Trophoblast cell (in vitro differentiated cells and primary cell): Measurements from ENCODE around the gene GUCA2A.

Experiments
- DNase-seq, 2 donors: peaks; one replicate each; pipeline ENCODE4 v3.0.0-alpha.2; 2016
- H2AFZ ChIP-seq: 2 replicates; pipeline ENCODE4 v1.6.1; 2013; ENCODE audit warnings: low read length, moderate library complexity, mild to moderate bottlenecking; ENCODE audit not compliant: insufficient read depth, poor library complexity
- H2AK5ac ChIP-seq: 2 replicates; pipeline ENCODE4 v1.6.1; 2013; ENCODE audit warnings: mild to moderate bottlenecking, low read length
- H2BK120ac ChIP-seq: 2 replicates; pipeline ENCODE4 v1.6.1; 2013; ENCODE audit warnings: low read length, mild to moderate bottlenecking, moderate library complexity; ENCODE audit not compliant: insufficient read depth, poor library complexity
- H2BK12ac ChIP-seq: 2 replicates; pipeline ENCODE4 v1.6.1; 2013; ENCODE audit warnings: mild to moderate bottlenecking, low read length, moderate library complexity
- H2BK5ac ChIP-seq: 2 replicates; pipeline ENCODE4 v1.6.1; 2013; ENCODE audit warnings: low read length, low read depth, moderate library complexity, mild to moderate bottlenecking; ENCODE audit not compliant: poor library complexity
- H3K14ac ChIP-seq: 2 replicates; pipeline ENCODE4 v1.6.1; 2013; ENCODE audit warnings: mild to moderate bottlenecking, low read length
- H3K18ac ChIP-seq: 2 replicates; pipeline ENCODE4 v1.6.1; 2013; ENCODE audit warnings: mild to moderate bottlenecking, low read length
- H3K23ac ChIP-seq: 2 replicates; pipeline ENCODE4 v1.6.1; 2013; ENCODE audit warnings: low read length
- H3K27ac ChIP-seq: 2 replicates; pipeline ENCODE4 v1.5.1; 2013; ENCODE audit warnings: low read depth, mild to moderate bottlenecking, inconsistent platforms, low read length, moderate library complexity
- H3K27me3 ChIP-seq: 2 replicates; pipeline ENCODE4 v1.6.1; 2013; ENCODE audit warnings: inconsistent platforms, mild to moderate bottlenecking, low read length, moderate library complexity; ENCODE audit not compliant: insufficient read depth
- H3K36me3 ChIP-seq, 2 experiments: 1 replicate in 1 of 2; 2 replicates in 1 of 2; pipeline ENCODE4 v1.6.1; 2013; ENCODE audit warnings: low read length in 2 of 2, mild to moderate bottlenecking in 2 of 2, moderate library complexity in 1 of 2; ENCODE audit not compliant: insufficient read depth in 2 of 2, control insufficient read depth in 1 of 2
- H3K4ac ChIP-seq: 2 replicates; pipeline ENCODE4 v1.6.1; 2013; ENCODE audit warnings: low read depth, mild to moderate bottlenecking, low read length, moderate library complexity
- H3K4me1 ChIP-seq, 2 experiments: 1 replicate in 1 of 2; 2 replicates in 1 of 2; pipeline ENCODE4 v1.6.1; 2013; ENCODE audit warnings: low read length in 2 of 2, mild to moderate bottlenecking in 2 of 2, moderate library complexity in 1 of 2; ENCODE audit not compliant: insufficient read depth in 2 of 2, control insufficient read depth in 1 of 2
- H3K4me2 ChIP-seq: 2 replicates; pipeline ENCODE4 v1.6.1; 2013; ENCODE audit warnings: inconsistent platforms, mild to moderate bottlenecking, low read length, moderate library complexity
- H3K4me3 ChIP-seq: 2 replicates; pipeline ENCODE4 v1.5.1; 2013; ENCODE audit warnings: mild to moderate bottlenecking, low read depth, low read length, inconsistent platforms
- H3K79me1 ChIP-seq: one replicate; pipeline ENCODE4 v1.6.1; 2013; ENCODE audit warnings: low read length
- H3K79me2 ChIP-seq: 2 replicates; pipeline ENCODE4 v1.6.1; 2013; ENCODE audit warnings: low read length, mild to moderate bottlenecking; ENCODE audit not compliant: control insufficient read depth, insufficient read depth, poor library complexity
- H3K9ac ChIP-seq: 2 replicates; pipeline ENCODE4 v1.6.1; 2013; ENCODE audit warnings: mild to moderate bottlenecking, low read length
- H3K9me3 ChIP-seq: 2 replicates; pipeline ENCODE4 v1.6.1; 2013; ENCODE audit warnings: low read depth, mild to moderate bottlenecking, control low read depth, inconsistent platforms, low read length; ENCODE audit not compliant: insufficient read depth
- H4K12ac ChIP-seq: 2 replicates; pipeline ENCODE4 v1.6.1; 2013; ENCODE audit warnings: low read depth, mild to moderate bottlenecking, low read length, moderate library complexity
- H4K8ac ChIP-seq: 2 replicates; pipeline ENCODE4 v1.6.1; 2013; ENCODE audit warnings: low read depth, mild to moderate bottlenecking, low read length, moderate library complexity
- H4K91ac ChIP-seq: one replicate; pipeline ENCODE4 v1.6.1; 2013; ENCODE audit warnings: low read depth, mild to moderate bottlenecking, low read length, moderate library complexity
- WGBS: extraction: QIAGEN DNeasy Blood & Tissue Kit; methylation state at CpG from one replicate; pipeline ENCODE4 v1.1.7; 2013; ENCODE audit warnings: missing lambda C conversion rate; ENCODE audit not compliant: insufficient read length, insufficient coverage; ENCODE audit errors: extremely low coverage; 5-methylcytosine and 5-hydroxymethylcytosine counted together

GUCA2A gene

DNA sequence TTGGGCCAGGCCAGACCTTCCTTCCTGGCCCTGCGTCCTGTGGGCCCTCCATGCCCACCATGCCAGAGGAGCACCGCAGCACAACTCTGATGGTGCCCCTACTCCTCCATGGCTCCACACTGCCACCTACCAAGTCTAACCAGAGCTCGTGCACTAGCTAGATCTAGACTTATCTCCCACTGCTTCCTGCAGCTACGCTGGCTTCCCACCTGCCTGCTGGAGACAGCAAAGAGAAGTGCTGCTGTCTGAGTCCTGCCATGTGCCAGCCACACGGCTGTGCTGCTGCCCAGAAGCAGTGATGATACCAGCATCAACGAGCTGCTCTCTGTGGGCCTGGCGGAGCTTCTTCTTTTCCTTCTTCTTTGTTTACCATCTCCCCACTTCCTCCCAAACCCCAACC is 6.9 kb downstream of the GUCA2A start:
- H2AK5ac ChIP-seq: no peak overlapping the region
- H2BK5ac ChIP-seq: no peak overlapping the region
- no peak overlapping the region for H3K4me2 ChIP-seq
- no peak overlapping the region for H3K14ac ChIP-seq
- no peaks in the 10 kb centered on the region for H3K27me3 ChIP-seq
- H4K8ac ChIP-seq: no peak overlapping the region
- H3K18ac ChIP-seq: no peak overlapping the region
- no peaks in the 10 kb centered on the region for H3K9me3 ChIP-seq
- no peak overlapping the region for H2BK120ac ChIP-seq
- no peak overlapping the region for H3K4me3 ChIP-seq
- H2BK12ac ChIP-seq: no peak overlapping the region
- no peak overlapping the region for H3K4ac ChIP-seq
- no peaks in the 10 kb centered on the region for H3K4me1 ChIP-seq
- no peaks in the 10 kb centered on the region for H3K79me2 ChIP-seq
- H3K9ac ChIP-seq: no peak overlapping the region
- WGBS: no CpG with 5 or more reads among the region's 7 CpGs
- no peak overlapping the region for H3K27ac ChIP-seq
- H4K91ac ChIP-seq: no peak overlapping the region
- no peak overlapping the region for H4K12ac ChIP-seq
- no peak overlapping the region for H3K23ac ChIP-seq
- H3K79me1 ChIP-seq: no peaks in the 10 kb centered on the region
- H3K36me3 ChIP-seq: no peaks in the 10 kb centered on the region
- no peak overlapping the region for H2AFZ ChIP-seq
- no peak for DNase-seq

DNA sequence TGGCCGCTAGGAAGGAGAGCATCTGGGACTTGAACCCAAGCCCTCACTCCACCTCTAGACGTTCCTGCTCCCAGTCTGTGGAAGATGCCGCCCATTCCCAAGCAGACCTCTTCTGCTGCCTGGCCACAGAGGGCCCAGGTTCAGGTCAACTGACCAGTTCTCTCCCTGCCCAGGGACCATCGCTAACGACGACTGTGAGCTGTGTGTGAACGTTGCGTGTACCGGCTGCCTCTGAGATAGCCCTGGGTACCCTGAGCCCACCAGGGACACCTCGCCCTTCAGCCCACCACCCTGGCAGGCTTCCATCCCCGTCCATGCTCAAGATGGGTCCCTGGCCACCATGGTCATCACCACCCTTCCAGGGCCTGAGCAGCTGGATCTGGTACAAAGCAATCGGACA is 9.2 kb downstream of the GUCA2A start:
- Histone ChIP-seq H3K4ac (no peak overlapping the region), H3K14ac (no peak overlapping the region)
- no peak for DNase-seq

GRCh38 chr1:42154685-42155084 is 9.9 kb downstream of the GUCA2A start:
- Histone ChIP-seq H3K79me2 (no peaks in the 10 kb centered on the region), H3K9me3 (peaks cover 3% of the 10 kb centered on the region), H3K4ac (no peak overlapping the region), H3K14ac (no peak overlapping the region), H2BK12ac (no peak overlapping the region), H2BK120ac (no peak overlapping the region), H3K36me3 (no peaks in the 10 kb centered on the region), H4K91ac (no peak overlapping the region), H3K9ac (no peak overlapping the region), H4K8ac (no peak overlapping the region), H2AFZ (no peak overlapping the region), H3K18ac (no peak overlapping the region), H3K4me3 (no peak overlapping the region), H3K23ac (no peak overlapping the region), H2BK5ac (no peak overlapping the region), H2AK5ac (no peak overlapping the region), H3K27ac (no peak overlapping the region), H3K4me2 (no peak overlapping the region), H4K12ac (no peak overlapping the region), H3K27me3 (no peaks in the 10 kb centered on the region), H3K4me1 (no peaks in the 10 kb centered on the region), H3K79me1 (no peaks in the 10 kb centered on the region)
- DNase-seq: no peak
- WGBS: no CpG with 5 or more reads among the region's 13 CpGs

More for the DNA sequence above, 9.2 kb downstream of the GUCA2A start:
- no peak overlapping the region for H4K8ac ChIP-seq
- H2AK5ac ChIP-seq: no peak overlapping the region
- no CpG with 5 or more reads among the region's 12 CpGs for WGBS
- no peaks in the 10 kb centered on the region for H3K79me2 ChIP-seq
- no peak overlapping the region for H3K4me3 ChIP-seq
- peaks cover 3% of the 10 kb centered on the region for H3K9me3 ChIP-seq
- no peak overlapping the region for H3K4me2 ChIP-seq
- H3K27me3 ChIP-seq: no peaks in the 10 kb centered on the region
- no peak overlapping the region for H4K12ac ChIP-seq
- H3K18ac ChIP-seq: no peak overlapping the region
- H2AFZ ChIP-seq: no peak overlapping the region
- no peaks in the 10 kb centered on the region for H3K36me3 ChIP-seq
- no peak overlapping the region for H3K27ac ChIP-seq
- no peak overlapping the region for H2BK120ac ChIP-seq
- no peak overlapping the region for H2BK5ac ChIP-seq
- no peaks in the 10 kb centered on the region for H3K79me1 ChIP-seq
- H2BK12ac ChIP-seq: no peak overlapping the region
- no peak overlapping the region for H3K9ac ChIP-seq
- no peaks in the 10 kb centered on the region for H3K4me1 ChIP-seq
- H4K91ac ChIP-seq: no peak overlapping the region
- H3K23ac ChIP-seq: no peak overlapping the region

GRCh38 chr1:42153624-42154023 is 10.9 kb downstream of the GUCA2A start:
- Histone ChIP-seq H4K91ac (no peak overlapping the region), H3K79me2 (no peaks in the 10 kb centered on the region)
- WGBS: no CpG with 5 or more reads among the region's 6 CpGs

More at GRCh38 chr1:42153624-42154023, 10.9 kb downstream of the GUCA2A start:
- H3K79me1 ChIP-seq: no peaks in the 10 kb centered on the region
- H3K27ac ChIP-seq: no peak overlapping the region
- no peak overlapping the region for H3K4ac ChIP-seq
- H4K12ac ChIP-seq: no peak overlapping the region
- no peak overlapping the region for H2BK5ac ChIP-seq
- H3K27me3 ChIP-seq: no peaks in the 10 kb centered on the region
- H3K4me1 ChIP-seq: no peaks in the 10 kb centered on the region
- H3K9ac ChIP-seq: no peak overlapping the region
- H3K36me3 ChIP-seq: no peaks in the 10 kb centered on the region
- DNase-seq: no peak
- no peak overlapping the region for H3K18ac ChIP-seq
- H2AK5ac ChIP-seq: no peak overlapping the region
- no peak overlapping the region for H3K14ac ChIP-seq
- peaks cover 3% of the 10 kb centered on the region for H3K9me3 ChIP-seq
- H3K23ac ChIP-seq: no peak overlapping the region
- no peak overlapping the region for H2BK120ac ChIP-seq
- no peak overlapping the region for H3K4me3 ChIP-seq
- H2AFZ ChIP-seq: no peak overlapping the region
- H2BK12ac ChIP-seq: no peak overlapping the region
- H4K8ac ChIP-seq: no peak overlapping the region
- no peak overlapping the region for H3K4me2 ChIP-seq
